Ishikawa (cell line): ENCODE data around the gene NELFE.

ENCODE experiments used
- CREB1 ChIP-seq: IDR thresholded peaks from 2 replicates; pipeline ENCODE4 v1.6.1; 2012; ENCODE audit warnings: low read depth
- EP300 ChIP-seq: IDR thresholded peaks from 2 replicates; pipeline ENCODE4 v1.6.1; 2012; ENCODE audit warnings: borderline replicate concordance
- NFIC ChIP-seq: IDR thresholded peaks from 2 replicates; pipeline ENCODE4 v1.6.1; 2012
- RAD21 ChIP-seq: IDR thresholded peaks from 2 replicates; pipeline ENCODE4 v1.6.1; 2012; ENCODE audit warnings: low read depth
- TAF1 ChIP-seq: IDR thresholded peaks from 2 replicates; pipeline ENCODE4 v1.6.1; 2012; ENCODE audit warnings: low read depth, mild to moderate bottlenecking
- TEAD4 ChIP-seq: IDR thresholded peaks from 2 replicates; pipeline ENCODE4 v1.6.1; 2012
- YY1 ChIP-seq: IDR thresholded peaks from 2 replicates; pipeline ENCODE4 v1.6.1; 2012; ENCODE audit warnings: low read depth
- ZBTB7A ChIP-seq: IDR thresholded peaks from 2 replicates; pipeline ENCODE4 v1.6.1; 2012; ENCODE audit warnings: low read depth
- TF ChIP-seq, protein P1 (sequence below): IDR thresholded peaks from 2 replicates; pipeline ENCODE4 v1.6.1; 2012

DNA sequence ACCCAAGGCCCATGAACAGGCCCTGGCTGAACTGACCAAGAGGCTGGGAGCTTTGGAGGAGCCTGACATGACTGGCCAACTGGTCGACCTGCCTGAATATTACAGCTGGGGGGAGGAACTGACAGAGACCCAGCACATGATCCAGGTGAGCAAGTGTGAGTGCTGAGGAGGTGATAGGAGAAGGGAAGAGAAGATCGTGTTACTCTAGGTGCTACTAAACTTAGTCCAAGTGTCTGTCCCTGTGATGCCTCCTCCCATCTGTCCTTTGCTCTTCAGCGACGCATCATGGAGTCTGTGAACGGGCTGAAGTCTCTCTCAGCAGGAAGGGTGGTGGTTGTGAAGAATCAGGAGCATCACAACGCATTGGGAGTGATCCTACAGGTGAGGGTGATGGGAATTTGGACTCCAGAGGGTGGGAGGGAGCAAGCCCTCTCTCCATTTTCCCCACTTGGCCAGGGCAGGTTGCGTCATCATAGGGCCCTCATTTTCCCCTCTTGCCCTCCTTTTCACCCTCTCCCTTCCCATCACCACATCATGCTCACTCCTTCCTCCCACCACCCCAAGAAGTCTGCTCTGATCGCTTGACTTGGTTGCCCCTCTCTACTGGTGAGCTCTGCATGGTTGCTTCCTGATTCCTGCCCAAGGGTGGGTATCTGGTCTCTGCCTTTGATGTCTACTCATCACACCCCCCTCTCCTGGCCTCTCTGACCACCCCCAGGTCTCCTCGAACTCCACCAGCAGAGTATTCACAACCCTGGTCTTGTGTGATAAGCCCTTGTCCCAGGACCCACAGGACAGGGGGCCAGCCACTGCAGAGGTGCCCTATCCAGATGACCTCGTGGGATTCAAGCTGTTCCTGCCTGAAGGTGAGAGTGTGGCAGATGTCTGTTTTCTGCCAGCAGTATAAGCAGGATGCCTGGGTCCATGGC lies 8.5 kb upstream of the NELFE start:
- TF ChIP-seq RAD21 (no peak), ZBTB7A (no peak), EP300 (no peak), CREB1 (no peak), NFIC (no peak), TAF1 (no peak), YY1 (no peak), TEAD4 (no peak)
- TF ChIP-seq, protein P1, sequence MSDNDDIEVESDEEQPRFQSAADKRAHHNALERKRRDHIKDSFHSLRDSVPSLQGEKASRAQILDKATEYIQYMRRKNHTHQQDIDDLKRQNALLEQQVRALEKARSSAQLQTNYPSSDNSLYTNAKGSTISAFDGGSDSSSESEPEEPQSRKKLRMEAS = no peak
